ENCODE data around the gene TMEM198. TPM values are rescaled to one million over a fixed set of nuclear protein-coding genes. Genes with fewer than 3 reads are reported as not detected.

Gene TMEM198
- total RNA-seq, 2 donors from 2014 or later: 3.3 to 5.7 TPM

DNA sequence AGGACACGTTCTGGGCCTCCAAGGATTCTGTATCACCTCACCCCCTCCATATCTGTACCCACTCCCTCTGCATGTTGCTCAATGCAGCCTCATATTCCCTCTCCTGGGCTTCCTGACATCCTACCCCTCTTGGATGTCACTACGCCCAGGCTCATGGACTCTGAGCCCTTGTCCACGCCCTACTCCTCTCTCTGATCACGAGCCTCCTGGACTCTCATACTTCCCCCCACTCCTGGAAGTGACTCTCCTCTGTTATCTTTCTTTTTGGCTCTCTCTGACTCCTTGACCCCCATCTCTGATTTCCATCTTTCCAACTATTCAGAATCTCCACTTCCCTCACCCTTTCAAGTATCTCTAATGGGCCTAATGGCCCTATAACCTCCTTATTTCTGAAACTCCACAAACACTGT is 2.1 kb downstream of the TMEM198 start:
- ATAC-seq: no peak
- H3K27ac ChIP-seq: no peak overlapping the region
- DNase-seq: no peak
- intact Hi-C loops (cut with DNase I): no loop called here
- H3K27me3 ChIP-seq: no peaks in the 10 kb centered on the region
- no peaks in the 10 kb centered on the region for H3K9me3 ChIP-seq
- H3K36me3 ChIP-seq (replicated peaks in 1 of 2; ENCODE audit: insufficient read depth in 1 of 2, low read depth in 2 of 2): peaks cover 0 to 4% of the 10 kb centered on the region in 2 donors
- H3K4me1 ChIP-seq: peaks cover 27% of the 10 kb centered on the region
- WGBS, 2 donors: 75 to 79% methylated on average over 4 of the region's 4 CpGs
- TF ChIP-seq, protein P1, sequence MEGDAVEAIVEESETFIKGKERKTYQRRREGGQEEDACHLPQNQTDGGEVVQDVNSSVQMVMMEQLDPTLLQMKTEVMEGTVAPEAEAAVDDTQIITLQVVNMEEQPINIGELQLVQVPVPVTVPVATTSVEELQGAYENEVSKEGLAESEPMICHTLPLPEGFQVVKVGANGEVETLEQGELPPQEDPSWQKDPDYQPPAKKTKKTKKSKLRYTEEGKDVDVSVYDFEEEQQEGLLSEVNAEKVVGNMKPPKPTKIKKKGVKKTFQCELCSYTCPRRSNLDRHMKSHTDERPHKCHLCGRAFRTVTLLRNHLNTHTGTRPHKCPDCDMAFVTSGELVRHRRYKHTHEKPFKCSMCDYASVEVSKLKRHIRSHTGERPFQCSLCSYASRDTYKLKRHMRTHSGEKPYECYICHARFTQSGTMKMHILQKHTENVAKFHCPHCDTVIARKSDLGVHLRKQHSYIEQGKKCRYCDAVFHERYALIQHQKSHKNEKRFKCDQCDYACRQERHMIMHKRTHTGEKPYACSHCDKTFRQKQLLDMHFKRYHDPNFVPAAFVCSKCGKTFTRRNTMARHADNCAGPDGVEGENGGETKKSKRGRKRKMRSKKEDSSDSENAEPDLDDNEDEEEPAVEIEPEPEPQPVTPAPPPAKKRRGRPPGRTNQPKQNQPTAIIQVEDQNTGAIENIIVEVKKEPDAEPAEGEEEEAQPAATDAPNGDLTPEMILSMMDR (IDR thresholded peaks at IDR 0.05): no peak
- TF ChIP-seq POLR2A (IDR thresholded peaks at IDR 0.05): no peak
- no peak overlapping the region for H3K4me3 ChIP-seq

DNA sequence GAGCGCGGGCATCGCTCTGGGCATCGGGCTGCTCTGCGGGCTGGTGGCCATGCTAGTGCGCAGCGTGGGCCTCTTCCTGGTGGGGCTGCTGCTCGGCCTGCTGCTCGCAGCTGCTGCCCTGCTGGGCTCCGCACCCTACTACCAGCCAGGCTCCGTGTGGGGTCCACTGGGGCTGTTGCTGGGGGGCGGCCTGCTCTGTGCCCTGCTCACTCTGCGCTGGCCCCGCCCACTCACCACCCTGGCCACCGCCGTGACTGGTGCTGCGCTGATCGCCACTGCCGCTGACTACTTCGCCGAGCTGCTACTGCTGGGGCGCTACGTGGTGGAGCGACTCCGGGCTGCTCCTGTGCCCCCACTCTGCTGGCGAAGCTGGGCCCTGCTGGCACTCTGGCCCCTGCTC is 3.8 kb downstream of the TMEM198 start:
- DNase-seq: peak in 1 of 4 donors; percentile 11
- H3K9me3 ChIP-seq: no peaks in the 10 kb centered on the region

DNA sequence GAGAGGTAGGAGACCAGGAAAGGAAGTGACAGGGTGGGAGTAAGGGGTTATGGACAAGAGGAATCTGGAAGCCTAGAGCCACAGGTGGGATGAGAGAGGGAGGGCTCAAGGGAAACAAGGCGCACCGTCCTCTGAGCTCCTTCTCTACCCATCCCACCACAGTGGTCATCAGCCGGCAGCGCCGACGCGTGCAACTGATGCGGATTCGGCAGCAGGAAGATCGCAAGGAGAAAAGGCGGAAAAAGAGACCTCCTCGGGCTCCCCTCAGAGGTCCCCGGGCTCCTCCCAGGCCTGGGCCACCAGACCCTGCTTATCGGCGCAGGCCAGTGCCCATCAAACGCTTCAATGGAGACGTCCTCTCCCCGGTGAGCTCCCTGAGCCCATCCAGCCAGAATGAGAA is 5.2 kb downstream of the TMEM198 start:
- H3K27ac ChIP-seq: no peak overlapping the region
- peaks cover 27% of the 10 kb centered on the region for H3K4me1 ChIP-seq
- DNase-seq: no peak
- H3K36me3 ChIP-seq (replicated peaks in 1 of 2; ENCODE audit: insufficient read depth in 1 of 2, low read depth in 2 of 2): no peaks in the 10 kb centered on the region
- TF ChIP-seq, protein P1 (IDR thresholded peaks at IDR 0.05): no peak
- no peak for TF ChIP-seq POLR2A (IDR thresholded peaks at IDR 0.05)
- ATAC-seq: no peak
- H3K4me3 ChIP-seq: no peak overlapping the region
- no peaks in the 10 kb centered on the region for H3K9me3 ChIP-seq
- intact Hi-C loops (cut with DNase I): no loop called here
- H3K27me3 ChIP-seq: no peaks in the 10 kb centered on the region
- WGBS, 2 donors: 97% methylated on average over 17 to 18 of the region's 18 CpGs

More for the DNA sequence above, 3.8 kb downstream of the TMEM198 start:
- Histone ChIP-seq H3K36me3 (replicated peaks in 1 of 2; ENCODE audit: insufficient read depth in 1 of 2, low read depth in 2 of 2) (no peaks in the 10 kb centered on the region), H3K27ac (no peak overlapping the region), H3K27me3 (no peaks in the 10 kb centered on the region), H3K4me1 (peaks cover 20% of the 10 kb centered on the region), H3K4me3 (no peak overlapping the region)
- WGBS, 2 donors: 94 to 97% methylated on average over 7 to 21 of the region's 26 CpGs
- intact Hi-C loops (cut with DNase I): no loop called here
- TF ChIP-seq, protein P1 (IDR thresholded peaks at IDR 0.05): no peak
- no peak for TF ChIP-seq POLR2A (IDR thresholded peaks at IDR 0.05)
- ATAC-seq: no peak

DNA sequence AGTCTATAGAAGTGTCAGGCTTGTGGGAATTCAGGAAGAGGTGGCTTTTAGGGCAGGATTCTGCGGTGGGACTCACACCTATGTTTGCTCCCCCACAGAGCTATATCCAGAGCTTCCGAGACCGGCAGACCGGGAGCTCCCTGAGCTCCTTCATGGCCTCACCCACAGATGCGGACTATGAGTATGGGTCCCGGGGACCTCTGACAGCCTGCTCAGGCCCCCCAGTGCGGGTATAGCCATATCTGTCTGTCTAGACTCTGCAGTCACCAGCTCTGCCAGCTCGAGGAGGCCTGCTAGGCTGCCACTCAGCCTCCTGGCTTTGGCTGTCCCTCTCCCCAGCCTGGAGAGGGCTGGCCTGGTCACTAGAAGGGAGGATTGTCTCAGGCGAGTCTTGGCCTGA is 5.8 kb downstream of the TMEM198 start:
- Histone ChIP-seq H3K9me3 (no peaks in the 10 kb centered on the region), H3K4me3 (no peak overlapping the region), H3K4me1 (peaks cover 21% of the 10 kb centered on the region), H3K27me3 (no peaks in the 10 kb centered on the region), H3K27ac (no peak overlapping the region), H3K36me3 (replicated peaks in 1 of 2; ENCODE audit: insufficient read depth in 1 of 2, low read depth in 2 of 2) (no peaks in the 10 kb centered on the region)
- 80 to 83% methylated on average over 2 to 9 of the region's 9 CpGs for WGBS, 2 donors
- no peak for TF ChIP-seq POLR2A (IDR thresholded peaks at IDR 0.05)
- TF ChIP-seq, protein P1 (IDR thresholded peaks at IDR 0.05): no peak
- ATAC-seq: no peak
- DNase-seq: no peak
- intact Hi-C loops (cut with DNase I): no loop called here
